HG02763 (cell line): Measurements from ENCODE around the gene CDC42BPG.

Experiments used
- ATAC-seq: cut with Tn5 transposase; IDR thresholded peaks from one replicate; pipeline ENCODE4 v1.9.1; 2021; ENCODE audit warnings: mild to moderate bottlenecking, moderate library complexity; ENCODE audit not compliant: unreplicated experiment

CDC42BPG gene

GRCh38 chr11:64804346-64805210 is 39.9 kb downstream of the CDC42BPG start:
- ATAC-seq = no peak

GRCh38 chr11:64803846-64804345 is 40.6 kb downstream of the CDC42BPG start:
- no peak for ATAC-seq

GRCh38 chr11:64803158-64803845 is 41.2 kb downstream of the CDC42BPG start, which contains the start of gene MAP4K2:
MAP4K2 (minus strand) TSS chr11:64803214; CDS start chr11:64803149, 65 bp downstream.
- ATAC-seq = peak; percentile 69

GRCh38 chr11:64802370-64803157 is 41.9 kb downstream of the CDC42BPG start:
- no peak for ATAC-seq

GRCh38 chr11:64801561-64802369 is 42.7 kb downstream of the CDC42BPG start:
- no peak for ATAC-seq

GRCh38 chr11:64801158-64801464 is 43.3 kb downstream of the CDC42BPG start:
- ATAC-seq = no peak

- no peak for ATAC-seq
These were observed 43.9 kb downstream of the CDC42BPG start for GRCh38 chr11:64800303-64801157.

- ATAC-seq = no peak
These were observed 44.7 kb downstream of the CDC42BPG start for GRCh38 chr11:64799623-64800302.

- no peak for ATAC-seq
These were observed 45.2 kb downstream of the CDC42BPG start for GRCh38 chr11:64799256-64799622.

- ATAC-seq = no peak
These were observed 47.5 kb downstream of the CDC42BPG start for GRCh38 chr11:64796757-64797541.

- no peak for ATAC-seq
These were observed 48.3 kb downstream of the CDC42BPG start for GRCh38 chr11:64796047-64796756.

GRCh38 chr11:64794526-64794925 is 49.9 kb downstream of the CDC42BPG start:
- ATAC-seq = no peak

GRCh38 chr11:64793271-64794160 is 50.9 kb downstream of the CDC42BPG start:
- no peak for ATAC-seq

GRCh38 chr11:64792482-64792881 is 52.0 kb downstream of the CDC42BPG start:
- no peak for ATAC-seq

- no peak for ATAC-seq
These were observed 52.6 kb downstream of the CDC42BPG start for GRCh38 chr11:64791781-64792291.
